Cardiac muscle cell (in vitro differentiated cells and primary cell): ENCODE data around the gene ITGB2. TPM values are rescaled to one million over a fixed set of nuclear protein-coding genes. Genes with fewer than 3 reads are reported as not detected.
A peak's percentile ranks its signal among the peaks of the same experiment; 100 is the strongest.

ENCODE experiments used
- DNase-seq, 2 donors: peaks; one replicate each; pipeline versions ENCODE4 v3.0.0 to v3.0.0-alpha.2; 2010 to 2017; ENCODE audit warnings: low read depth in 1 of 2, low spot score in 1 of 2
- H3K27ac ChIP-seq: fragments of 200-600 bp; sonication (generic); 2 replicates; pipeline ENCODE4 v1.5.1; 2016
- H3K27me3 ChIP-seq: fragments of 200-600 bp; sonication (generic); 2 replicates; pipeline ENCODE4 v1.6.0; 2016; ENCODE audit warnings: control low read depth
- H3K36me3 ChIP-seq: fragments of 200-600 bp; sonication (generic); 2 replicates; pipeline ENCODE4 v1.5.1; 2016; ENCODE audit warnings: control low read depth
- H3K4me1 ChIP-seq: fragments of 200-600 bp; sonication (generic); 2 replicates; pipeline ENCODE4 v1.8.1; 2017; ENCODE audit warnings: low read depth, mild to moderate bottlenecking, mixed run types
- H3K4me3 ChIP-seq: fragments of 200-600 bp; sonication (generic); 2 replicates; pipeline ENCODE4 v1.5.1; 2016; ENCODE audit warnings: mild to moderate bottlenecking
- H3K9me3 ChIP-seq: fragments of 200-600 bp; sonication (generic); 2 replicates; pipeline ENCODE4 v1.5.1; 2017; ENCODE audit warnings: low read depth, mild to moderate bottlenecking, control low read depth
- polyA plus RNA-seq: library from polyadenylated mRNA; unstranded; fragments of >200 nt; fragmentation: Nextera tagmentation; extraction: Ambion mirVana; gene quantifications from 2 replicates; pipeline ENCODE4 v1.2.1, GENCODE V29; 2016
- total RNA-seq: library from RNA; depleted of rRNA; stranded (reverse); fragments of >200 nt; gene quantifications from 2 replicates; pipeline ENCODE4 v1.2.3, GENCODE V29; 2016
- TF ChIP-seq, protein P1 (sequence below): IDR thresholded peaks from 2 replicates; pipeline ENCODE4 v1.5.1; 2012; ENCODE audit warnings: low read depth, mild to moderate bottlenecking, low read length

Gene ITGB2
- total and polyA plus RNA-seq, 2 experiments from 2014 or later = 0.27 to 0.57 TPM

DNA sequence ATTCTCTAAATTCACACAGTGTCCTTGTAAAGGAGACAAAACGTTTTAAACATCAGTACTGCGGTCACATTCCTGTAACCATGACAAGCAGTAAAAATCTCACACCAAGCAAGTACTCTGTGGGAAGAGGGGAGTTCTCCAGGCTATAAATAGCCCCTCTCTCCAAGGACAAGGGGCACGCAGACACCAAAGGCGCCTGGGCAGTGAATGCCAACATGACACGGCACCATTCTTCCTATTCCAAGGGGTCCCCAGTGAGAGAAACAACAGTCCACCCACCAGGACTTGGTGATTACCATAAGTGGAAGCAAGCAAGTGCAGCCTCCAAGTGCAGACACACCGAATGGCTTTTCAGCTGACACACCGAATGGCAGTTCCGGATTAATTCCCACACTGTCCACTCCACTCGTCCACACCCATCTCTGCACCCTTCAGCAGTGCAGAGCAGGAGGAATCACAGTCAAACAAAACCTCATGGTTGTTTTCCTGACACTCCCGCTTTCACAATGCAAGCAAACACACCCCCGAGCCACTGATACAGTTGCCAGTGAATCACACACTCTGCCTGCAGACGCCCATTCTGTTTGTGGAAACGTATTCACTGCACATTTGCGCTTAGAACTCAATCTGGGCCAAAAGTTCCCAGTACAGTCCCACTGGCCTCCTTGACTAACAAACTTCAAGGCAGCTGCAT is 49.0 kb downstream of the ITGB2 start:
- Histone ChIP-seq H3K27ac (peak overlapping the region; percentile 95), H3K4me1 (peaks cover 31% of the 10 kb centered on the region)
- TF ChIP-seq, protein P1, sequence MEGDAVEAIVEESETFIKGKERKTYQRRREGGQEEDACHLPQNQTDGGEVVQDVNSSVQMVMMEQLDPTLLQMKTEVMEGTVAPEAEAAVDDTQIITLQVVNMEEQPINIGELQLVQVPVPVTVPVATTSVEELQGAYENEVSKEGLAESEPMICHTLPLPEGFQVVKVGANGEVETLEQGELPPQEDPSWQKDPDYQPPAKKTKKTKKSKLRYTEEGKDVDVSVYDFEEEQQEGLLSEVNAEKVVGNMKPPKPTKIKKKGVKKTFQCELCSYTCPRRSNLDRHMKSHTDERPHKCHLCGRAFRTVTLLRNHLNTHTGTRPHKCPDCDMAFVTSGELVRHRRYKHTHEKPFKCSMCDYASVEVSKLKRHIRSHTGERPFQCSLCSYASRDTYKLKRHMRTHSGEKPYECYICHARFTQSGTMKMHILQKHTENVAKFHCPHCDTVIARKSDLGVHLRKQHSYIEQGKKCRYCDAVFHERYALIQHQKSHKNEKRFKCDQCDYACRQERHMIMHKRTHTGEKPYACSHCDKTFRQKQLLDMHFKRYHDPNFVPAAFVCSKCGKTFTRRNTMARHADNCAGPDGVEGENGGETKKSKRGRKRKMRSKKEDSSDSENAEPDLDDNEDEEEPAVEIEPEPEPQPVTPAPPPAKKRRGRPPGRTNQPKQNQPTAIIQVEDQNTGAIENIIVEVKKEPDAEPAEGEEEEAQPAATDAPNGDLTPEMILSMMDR = no peak

DNA sequence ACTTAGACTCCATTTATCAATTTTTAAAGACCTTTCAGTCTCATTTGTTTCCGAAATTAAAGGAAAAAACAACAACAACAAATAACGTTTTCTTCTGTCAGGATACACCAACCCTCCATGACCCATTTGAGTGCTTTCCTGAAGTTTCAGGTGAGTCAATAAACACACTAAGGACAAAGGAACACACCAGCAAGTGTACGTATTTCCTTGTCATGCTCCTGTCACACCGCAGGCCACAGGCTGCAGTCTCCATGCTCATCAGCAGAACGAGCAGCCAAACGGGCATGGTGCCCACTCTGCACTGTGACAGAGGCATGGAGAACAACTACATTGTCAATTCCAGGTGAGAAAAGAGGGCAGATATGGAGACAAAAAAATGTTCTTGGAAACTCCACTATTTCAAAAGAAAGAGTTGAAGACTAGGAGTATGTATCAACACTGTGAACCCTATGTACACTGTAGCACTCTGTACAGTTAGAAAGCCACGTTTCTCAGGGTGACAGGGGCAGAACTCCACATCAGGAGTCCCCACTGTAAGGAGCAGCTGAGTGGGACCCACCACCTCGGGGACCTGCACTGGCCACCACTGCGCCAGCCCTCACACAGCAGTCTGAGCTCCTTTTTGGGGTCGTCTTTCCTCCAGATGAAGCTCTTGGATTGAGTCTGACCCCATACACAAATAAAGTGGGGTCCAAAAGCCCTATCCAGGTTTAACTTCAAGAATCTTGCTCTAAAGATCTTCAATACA is 49.8 kb downstream of the ITGB2 start:
- H3K4me1 ChIP-seq = peaks cover 31% of the 10 kb centered on the region
- no peaks in the 10 kb centered on the region for H3K9me3 ChIP-seq
- TF ChIP-seq, protein P1 = no peak
- H3K27ac ChIP-seq = peak overlapping the region; percentile 95
- H3K27me3 ChIP-seq = peaks cover 17% of the 10 kb centered on the region
- H3K4me3 ChIP-seq = peak overlapping the region; percentile 4
- no peaks in the 10 kb centered on the region for H3K36me3 ChIP-seq
- DNase-seq = no peak

More for the DNA sequence above, 49.0 kb downstream of the ITGB2 start:
- DNase-seq = peak; percentile 82 to 94
- Histone ChIP-seq H3K9me3 (no peaks in the 10 kb centered on the region), H3K4me3 (peak overlapping the region; percentile 64), H3K27me3 (peaks cover 25% of the 10 kb centered on the region), H3K36me3 (no peaks in the 10 kb centered on the region)

DNA sequence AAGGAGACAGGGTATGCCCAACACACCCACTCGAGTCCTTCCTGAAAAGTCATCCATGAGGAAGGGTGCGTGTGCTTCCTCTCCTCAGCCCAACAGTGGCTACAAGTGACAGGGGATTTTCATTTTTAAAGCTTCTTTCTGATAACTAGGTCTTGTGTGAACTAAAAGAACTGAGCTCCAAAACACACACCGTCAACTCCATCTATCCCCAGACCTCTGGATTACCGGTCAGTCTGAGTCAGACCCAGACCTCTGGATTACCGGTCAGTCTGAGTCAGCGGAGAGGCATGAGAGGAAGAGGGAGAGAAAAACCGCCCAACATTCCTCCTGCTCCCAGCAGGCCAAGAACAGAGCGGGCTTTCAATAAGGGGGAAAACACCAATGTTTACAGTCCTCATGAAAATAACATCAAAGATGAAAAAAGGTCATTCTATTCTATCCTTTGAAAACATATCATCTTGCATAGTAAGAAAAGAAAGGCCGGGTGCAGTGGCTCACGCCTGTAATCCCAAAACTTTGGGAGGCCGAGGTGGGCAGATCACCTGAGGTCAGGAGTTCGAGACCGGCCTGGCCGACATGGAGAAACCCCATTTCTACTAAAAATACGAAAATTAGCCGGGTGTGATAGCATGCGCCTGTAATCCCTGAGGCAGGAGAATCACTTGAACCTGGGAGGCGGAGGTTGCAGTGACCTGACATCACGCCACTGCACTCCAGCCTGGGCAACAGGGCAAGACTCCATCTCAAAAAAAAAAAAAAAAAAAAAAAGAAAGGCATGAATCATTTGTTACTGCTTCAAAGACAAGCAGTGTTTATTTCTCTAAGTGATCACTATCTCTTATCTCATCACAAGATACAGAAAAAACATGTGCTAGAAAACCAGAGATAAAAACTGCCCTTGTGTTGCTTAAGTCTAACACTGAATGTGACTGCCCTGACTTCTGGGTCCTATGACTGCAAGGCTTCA is 50.6 kb downstream of the ITGB2 start:
- Histone ChIP-seq H3K27ac (peak overlapping the region; percentile 95), H3K4me1 (peaks cover 26% of the 10 kb centered on the region), H3K27me3 (peaks cover 8% of the 10 kb centered on the region), H3K4me3 (no peak overlapping the region), H3K36me3 (peaks cover 4% of the 10 kb centered on the region), H3K9me3 (no peaks in the 10 kb centered on the region)
- DNase-seq = peak in 1 of 2 donors; percentile 95
- TF ChIP-seq, protein P1 = no peak

DNA sequence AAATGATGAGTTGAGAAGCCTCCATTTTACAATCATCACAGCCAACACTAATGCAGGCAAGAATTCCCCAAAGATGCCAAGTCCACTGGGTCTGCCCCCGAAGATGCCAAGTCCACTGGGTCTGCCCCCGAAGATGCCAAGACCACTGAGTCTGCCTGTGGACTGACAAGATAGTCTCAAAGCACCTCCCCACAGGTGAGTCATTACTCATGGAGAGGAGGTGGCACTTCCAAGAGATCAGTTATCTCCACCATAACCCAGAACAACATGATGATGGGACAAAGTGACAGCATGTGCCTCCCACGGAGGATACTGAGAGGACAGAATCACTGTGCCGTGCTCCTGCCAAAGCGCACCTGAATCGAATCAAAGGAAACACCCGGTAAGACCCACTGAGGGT is 52.0 kb downstream of the ITGB2 start:
- peaks cover 14% of the 10 kb centered on the region for H3K36me3 ChIP-seq
- no peak for DNase-seq
- peaks cover 23% of the 10 kb centered on the region for H3K4me1 ChIP-seq
- H3K27me3 ChIP-seq = no peaks in the 10 kb centered on the region
- no peak overlapping the region for H3K27ac ChIP-seq
- TF ChIP-seq, protein P1 = no peak
- H3K9me3 ChIP-seq = no peaks in the 10 kb centered on the region
- H3K4me3 ChIP-seq = no peak overlapping the region

DNA sequence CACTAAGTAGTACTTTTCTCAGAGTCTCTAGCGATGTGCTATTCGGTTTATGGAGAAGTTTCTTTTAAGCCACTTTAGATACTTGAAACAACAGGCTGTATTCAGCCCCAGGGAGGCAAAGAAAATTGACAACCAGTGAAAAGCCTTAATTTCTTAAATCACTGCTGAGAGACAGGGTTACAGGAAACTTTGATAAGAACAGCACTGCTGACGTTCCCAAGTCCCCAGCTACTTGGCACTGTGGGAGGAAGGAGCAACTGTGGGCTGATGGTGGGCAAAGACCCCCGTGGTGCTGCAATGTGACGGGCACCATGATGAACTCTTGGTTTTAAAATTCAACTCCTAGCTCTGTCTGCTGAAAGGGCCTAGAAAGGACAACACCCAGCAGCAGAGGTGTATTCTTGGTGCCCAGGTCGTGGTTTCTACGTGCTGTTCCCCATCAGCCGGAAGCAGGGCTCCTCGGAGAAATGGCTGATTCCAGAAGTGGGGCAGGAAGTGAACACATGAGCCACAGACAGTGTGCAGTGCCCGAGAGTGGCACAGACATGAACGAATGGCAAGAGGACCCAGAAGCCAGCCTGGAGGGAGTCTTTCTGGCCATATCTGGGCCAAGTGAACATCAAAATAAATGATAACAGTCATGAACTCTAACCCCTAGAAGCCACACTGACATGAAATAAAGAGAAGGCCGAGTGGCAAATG is 52.5 kb downstream of the ITGB2 start:
- TF ChIP-seq, protein P1 = no peak
- no peaks in the 10 kb centered on the region for H3K27me3 ChIP-seq
- no peak for DNase-seq
- H3K4me3 ChIP-seq = no peak overlapping the region
- H3K27ac ChIP-seq = peak overlapping the region; percentile 37
- H3K36me3 ChIP-seq = peaks cover 14% of the 10 kb centered on the region
- no peaks in the 10 kb centered on the region for H3K9me3 ChIP-seq
- H3K4me1 ChIP-seq = peaks cover 23% of the 10 kb centered on the region
